Left renal cortex interstitium (tissue), 4 donors: ENCODE results near the gene TEKT1. TPM values are rescaled to one million over a fixed set of nuclear protein-coding genes. Genes with fewer than 3 reads are reported as not detected.
"Not testable (repeated sequence)": the region's sequence is repeated elsewhere in the genome, so short reads cannot be mapped to it uniquely, and the experiment has no call there.

ENCODE experiments used
- DNase-seq, 4 donors: peaks; one replicate each; pipeline ENCODE4 v3.0.0-alpha.2; 2013; ENCODE audit warnings: low read depth in 4 of 4, low spot score in 2 of 4, missing footprints in 1 of 4
- polyA plus RNA-seq, 4 donors: library from polyadenylated mRNA; unstranded; fragments of 120-200 nt; gene quantifications; one replicate each; pipeline ENCODE4 v1.2.1, GENCODE V29; 2013; ENCODE audit not compliant: insufficient read length in 4 of 4

Gene TEKT1
- polyA plus RNA-seq, 4 donors, result 0.47 to 0.94 (median 0.65) TPM

GRCh38 chr17:6818938-6819337 is 12.6 kb downstream of the TEKT1 start:
- DNase-seq, result no peak

DNA sequence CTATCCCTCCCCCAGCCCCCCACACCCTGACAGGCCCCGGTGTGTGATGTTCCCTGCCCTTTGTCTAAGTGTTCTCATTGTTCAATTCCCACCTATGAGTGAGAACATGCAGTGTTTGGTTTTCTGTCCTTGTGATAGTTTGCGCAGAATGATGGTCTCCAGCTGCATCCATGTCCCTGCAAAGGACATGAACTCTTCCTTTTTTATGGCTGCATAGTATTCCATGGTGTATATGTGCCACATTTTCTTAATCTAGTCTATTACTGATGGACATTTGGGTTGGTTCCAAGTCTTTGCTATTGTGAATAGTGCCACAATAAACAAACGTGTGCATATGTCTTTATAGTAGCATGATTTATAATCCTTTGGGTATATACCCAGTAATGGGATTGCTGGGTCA is 15.2 kb downstream of the TEKT1 start:
- not testable (repeated sequence) for DNase-seq

GRCh38 chr17:6815775-6816174 is 15.8 kb downstream of the TEKT1 start:
- no peak for DNase-seq

GRCh38 chr17:6812295-6812694 is 19.2 kb downstream of the TEKT1 start:
- no peak for DNase-seq

DNA sequence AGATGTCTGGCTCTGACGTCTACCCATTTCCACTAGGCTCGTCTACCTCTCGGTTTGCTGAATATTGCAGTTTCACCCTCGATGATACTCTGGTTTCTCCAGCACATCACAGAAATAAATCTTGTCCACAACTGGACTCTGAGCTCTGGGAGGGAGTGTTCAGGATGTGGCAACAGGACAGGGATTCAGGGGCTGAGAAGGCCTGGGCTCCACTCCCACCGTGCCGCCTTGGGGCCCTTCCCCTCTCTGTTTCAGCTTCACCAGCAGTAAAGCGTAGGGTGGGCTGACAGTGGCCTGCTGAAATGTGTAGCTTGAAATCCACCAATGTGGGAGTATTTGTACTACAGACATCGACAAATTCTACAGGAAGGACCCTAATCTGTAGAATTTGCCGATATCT is 20.0 kb downstream of the TEKT1 start:
- DNase-seq, result no peak

DNA sequence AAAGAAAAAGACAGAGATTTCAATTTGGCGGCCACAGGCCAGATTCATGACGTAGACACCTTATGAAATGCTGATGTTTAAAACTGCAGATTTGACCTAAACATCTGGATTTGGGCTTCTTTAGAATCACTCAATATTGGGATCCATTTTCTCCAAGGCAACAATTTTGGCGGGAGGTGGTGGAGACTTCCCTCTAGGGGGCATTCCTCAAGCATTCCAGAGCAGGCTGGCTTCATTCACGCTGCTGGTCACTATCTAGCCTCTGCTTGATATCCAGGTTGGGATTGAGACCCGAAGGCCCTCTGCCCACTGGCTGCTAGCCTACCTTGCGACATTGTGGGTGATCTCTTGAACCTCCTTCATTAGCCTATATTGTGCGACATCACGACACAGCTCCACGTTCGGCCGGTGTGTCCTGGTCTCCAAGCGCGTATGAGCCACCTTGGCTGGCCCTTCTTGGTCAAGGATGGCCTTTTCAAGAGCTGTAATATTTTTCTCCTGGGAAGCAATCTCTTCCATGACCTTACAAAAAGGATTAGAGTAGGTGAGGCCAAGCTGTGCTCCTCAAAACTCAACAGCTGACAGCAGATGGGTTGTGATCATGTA is 31.0 kb downstream of the TEKT1 start:
- DNase-seq, result no peak

- DNase-seq, result no peak
These were observed 31.8 kb downstream of the TEKT1 start for GRCh38 chr17:6799738-6800137.

- DNase-seq, result no peak
These were observed 33.7 kb downstream of the TEKT1 start for GRCh38 chr17:6797718-6798351.

GRCh38 chr17:6796887-6797490 is 34.5 kb downstream of the TEKT1 start:
- DNase-seq, result no peak

DNA sequence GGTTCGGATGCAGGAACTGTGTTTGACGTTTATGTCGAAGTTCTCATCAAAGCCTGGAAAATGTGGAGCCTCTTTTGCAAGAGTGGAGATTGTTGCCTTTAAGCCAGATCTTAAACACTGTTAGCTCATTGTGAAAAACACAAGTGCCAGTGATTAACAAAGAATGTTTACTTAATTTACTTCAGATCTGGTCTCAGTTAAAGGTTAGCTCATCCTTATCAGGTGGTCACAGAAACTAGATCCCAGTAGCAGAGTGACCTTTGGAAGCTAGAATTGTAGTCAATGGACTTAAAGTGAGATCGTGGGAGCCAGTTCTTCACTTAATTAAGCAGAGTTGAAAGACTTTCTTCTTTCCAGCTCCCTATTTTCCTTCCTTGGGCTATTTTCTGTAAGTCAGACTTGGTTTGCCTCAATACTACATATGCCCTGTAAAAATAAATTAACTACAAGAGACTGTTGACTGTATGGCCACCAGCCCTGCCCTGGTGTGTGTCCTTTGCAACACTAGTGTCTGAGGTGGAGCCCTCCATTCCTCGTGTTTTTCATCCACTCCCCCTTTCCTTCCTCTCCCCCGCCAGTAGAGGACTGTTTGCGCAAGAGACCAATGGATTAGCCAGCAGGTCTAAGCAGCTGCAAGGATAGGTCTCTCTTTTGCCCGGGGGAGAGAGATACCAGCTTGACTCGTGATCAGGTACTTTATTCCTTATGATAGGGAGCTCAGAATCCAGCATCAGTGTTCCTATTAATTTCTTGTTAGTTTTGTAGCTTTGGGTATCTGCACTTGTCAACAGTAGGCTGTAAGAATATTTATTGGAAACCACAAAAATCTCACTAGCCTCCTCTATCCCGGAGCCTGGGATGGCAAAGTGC is 35.3 kb downstream of the TEKT1 start:
- DNase-seq, result no peak

- DNase-seq, result no peak
These were observed 37.6 kb downstream of the TEKT1 start for GRCh38 chr17:6793748-6794493.

DNA sequence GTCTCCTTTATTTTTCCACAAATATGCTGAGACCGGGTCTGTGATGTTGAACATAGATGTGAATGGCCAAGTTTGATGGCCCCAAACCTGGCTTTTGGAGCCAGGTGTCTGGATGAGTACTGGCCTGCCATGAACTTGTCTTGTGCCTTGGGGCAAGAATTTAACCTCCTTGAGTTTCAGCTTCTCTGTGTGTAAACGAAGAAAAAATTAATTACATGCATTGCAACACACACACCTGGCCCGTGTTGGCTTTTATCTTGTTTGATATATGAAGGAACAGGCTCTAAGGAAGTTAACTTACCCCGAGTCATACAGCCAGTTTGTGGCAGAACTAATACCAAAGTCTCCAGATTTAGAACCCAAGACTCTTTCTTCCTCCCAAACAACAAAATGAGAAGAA is 42.4 kb downstream of the TEKT1 start:
- no peak for DNase-seq

DNA sequence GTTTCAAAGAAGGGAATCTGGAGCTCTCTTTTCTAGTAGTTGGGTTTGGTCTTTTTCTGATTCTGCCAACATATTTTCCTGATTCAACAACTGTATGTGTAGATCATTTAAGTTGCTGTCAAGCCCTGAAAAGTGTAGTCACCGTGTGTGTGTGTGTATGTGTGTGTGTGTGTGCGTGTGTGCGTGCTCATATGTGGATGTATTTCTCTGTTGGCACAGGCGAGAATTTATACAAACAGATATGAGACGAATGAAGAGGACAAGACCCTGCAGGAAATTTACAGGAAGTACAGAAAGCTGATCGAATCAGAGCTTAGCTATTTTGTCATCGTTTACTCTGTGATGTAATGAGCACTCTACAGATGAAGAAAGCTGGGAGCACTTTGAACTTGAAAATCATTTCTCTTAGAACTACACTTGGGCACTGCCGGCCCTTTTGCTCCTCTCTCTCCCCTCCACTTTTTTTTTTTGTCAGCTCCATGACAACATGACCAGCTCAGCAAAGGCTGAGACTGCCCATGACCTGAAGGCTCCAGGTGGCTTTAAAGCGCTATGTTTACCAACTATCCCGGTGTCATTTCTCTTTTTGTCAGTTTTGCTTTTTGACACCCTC is 44.3 kb downstream of the TEKT1 start:
- DNase-seq, result no peak

- no peak for DNase-seq
These were observed 44.9 kb downstream of the TEKT1 start for GRCh38 chr17:6786618-6787017.

DNA sequence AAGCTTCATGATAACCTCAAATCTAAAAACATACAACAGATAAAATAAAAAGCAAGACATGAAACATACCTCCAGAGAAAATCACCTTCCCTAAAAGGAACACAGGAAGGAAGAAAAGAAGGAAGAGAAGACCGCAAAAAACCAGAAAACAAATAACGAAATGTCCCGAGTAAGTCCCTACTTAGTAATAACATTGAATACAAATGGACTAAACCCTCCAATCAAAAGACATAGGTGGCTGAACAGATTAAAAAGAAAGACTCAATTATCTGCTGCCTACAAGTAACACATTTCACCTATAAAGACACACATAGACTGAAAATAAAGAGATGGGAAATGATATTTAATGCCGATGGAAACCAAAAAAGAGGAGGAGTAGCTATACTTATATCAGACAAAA is 49.3 kb downstream of the TEKT1 start:
- no peak for DNase-seq

DNA sequence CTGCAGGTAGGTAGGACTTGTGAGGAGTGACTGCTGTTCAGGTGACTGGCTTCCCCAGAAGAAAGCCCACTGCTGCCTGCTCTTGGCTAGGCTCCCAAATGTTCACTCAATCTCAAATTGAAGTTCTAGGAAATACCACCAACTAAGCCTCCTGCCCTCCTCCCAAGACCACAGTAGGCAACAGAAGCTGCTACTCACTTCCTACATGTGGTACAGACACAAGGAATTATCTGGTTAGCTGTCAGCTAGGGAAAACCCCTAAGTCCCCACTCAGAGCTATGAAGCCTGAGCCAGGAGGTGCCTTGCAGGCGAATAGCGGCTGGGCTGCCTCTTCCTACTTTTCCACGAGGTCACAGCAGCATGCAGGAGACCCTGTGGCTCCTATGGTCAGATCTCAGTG is 50.6 kb downstream of the TEKT1 start:
- DNase-seq, result no peak

GRCh38 chr17:6780001-6780400 is 51.5 kb downstream of the TEKT1 start:
- no peak for DNase-seq

DNA sequence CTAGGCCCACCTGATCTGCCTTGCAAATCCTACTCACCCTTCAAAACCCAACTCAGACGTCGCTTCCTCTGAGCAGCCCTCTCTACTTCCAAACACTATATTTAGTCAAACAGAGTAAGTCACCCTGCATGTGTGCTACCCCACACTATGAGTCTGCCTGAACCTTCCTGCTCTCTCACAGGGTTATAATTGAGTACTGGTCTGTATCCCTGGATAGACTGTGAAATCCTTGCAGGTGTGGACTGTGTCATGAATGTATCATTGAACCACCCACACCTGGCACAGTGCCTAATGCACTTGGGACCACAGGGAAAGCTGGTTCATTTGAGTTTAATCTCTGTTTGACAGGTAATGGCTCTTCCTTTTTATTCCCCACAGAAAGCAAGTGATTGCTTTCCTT is 52.1 kb downstream of the TEKT1 start:
- DNase-seq, result no peak

DNA sequence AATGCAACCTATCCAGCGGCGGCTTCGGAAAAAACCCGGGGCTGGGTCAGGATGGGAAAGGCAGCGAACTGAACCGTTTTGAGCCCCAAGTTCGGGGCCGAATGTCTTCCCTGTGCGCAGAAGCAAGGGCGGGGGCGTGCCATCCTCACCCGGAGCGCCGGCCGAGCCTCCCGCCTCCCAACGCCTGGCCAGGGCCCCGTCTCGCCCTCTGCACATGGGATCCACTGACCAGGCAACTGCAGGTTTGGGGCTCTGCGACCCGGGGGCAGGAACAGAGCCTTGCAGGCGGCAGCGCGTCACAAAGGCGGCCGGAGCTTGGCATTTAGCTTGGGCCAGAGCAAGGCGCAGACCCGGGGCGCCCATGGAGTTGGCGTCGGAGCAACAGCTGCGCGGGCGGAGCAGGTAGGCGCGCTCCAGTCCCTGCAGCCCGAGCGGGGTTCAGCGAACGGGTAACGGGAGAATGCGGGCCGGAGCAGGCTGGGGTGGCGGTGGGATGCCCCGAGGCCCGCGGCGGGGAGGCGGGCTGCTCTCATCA is 55.6 kb downstream of the TEKT1 start, which contains the start of gene FBXO39:
FBXO39 (plus strand) TSS at position 345 of the 535 bp plus-strand sequence. CDS start 3,654 bp downstream, outside the sequence.
- no peak for DNase-seq

GRCh38 chr17:6774906-6775305 is 56.6 kb downstream of the TEKT1 start:
- not testable (repeated sequence) for DNase-seq
